Keratinocyte (primary cell): ENCODE data around the gene TBRG4. TPM values are rescaled to one million over a fixed set of nuclear protein-coding genes. Genes with fewer than 3 reads are reported as not detected.

Source experiments
- DNase-seq: peaks from one replicate; pipeline ENCODE4 v3.0.0-alpha.2; 2011; ENCODE audit warnings: low read depth, missing footprints, low spot score
- FAIRE-seq: peaks from 2 replicates; lab custom pipeline; 2011; peaks lifted over from hg19 to GRCh38; lab: Jason Lieb, UNC
- H2AFZ ChIP-seq: 2 replicates; pipeline ENCODE4 v1.6.0; 2012; ENCODE audit warnings: low read length, control low read depth, inconsistent platforms; ENCODE audit not compliant: control insufficient read depth
- H3K27ac ChIP-seq: 2 replicates; pipeline ENCODE4 v1.5.1; 2011; ENCODE audit warnings: low read length; ENCODE audit not compliant: control insufficient read depth, insufficient read depth
- H3K27me3 ChIP-seq: 3 replicates; pipeline ENCODE4 v1.6.0; 2011; ENCODE audit warnings: low read length; ENCODE audit not compliant: control insufficient read depth, insufficient read depth; ENCODE audit errors: extremely low read depth
- H3K36me3 ChIP-seq, 2 experiments: 2 replicates in 1 of 2; 3 replicates in 1 of 2; pipeline ENCODE4 v1.5.1; 2011; ENCODE audit warnings: low read length in 2 of 2, mild to moderate bottlenecking in 1 of 2; ENCODE audit not compliant: control insufficient read depth in 2 of 2, insufficient read depth in 2 of 2; ENCODE audit errors: extremely low read depth in 1 of 2
- H3K4me1 ChIP-seq: 3 replicates; pipeline ENCODE4 v1.5.1; 2011; ENCODE audit warnings: low read length; ENCODE audit not compliant: control insufficient read depth, insufficient read depth; ENCODE audit errors: extremely low read depth
- H3K4me2 ChIP-seq: 3 replicates; pipeline ENCODE4 v1.6.0; 2011; ENCODE audit warnings: low read depth, low read length; ENCODE audit not compliant: control insufficient read depth, insufficient read depth; ENCODE audit errors: extremely low read depth
- H3K4me3 ChIP-seq, 3 experiments: fragments of 200-600 bp in 1 of 3; sonication (generic) in 1 of 3; 2 replicates in 2 of 3; 3 replicates in 1 of 3; pipeline ENCODE4 v1.5.1; 2011 to 2016; ENCODE audit warnings: low read length in 3 of 3, mild to moderate bottlenecking in 3 of 3, control low read depth in 2 of 3, inconsistent platforms in 1 of 3, low read depth in 1 of 3, mixed read lengths in 1 of 3, mixed run types in 1 of 3, moderate library complexity in 1 of 3; ENCODE audit not compliant: control insufficient read depth in 2 of 3, insufficient read depth in 2 of 3; ENCODE audit errors: extremely low read depth in 1 of 3
- H3K79me2 ChIP-seq: 2 replicates; pipeline ENCODE4 v1.6.0; 2012; ENCODE audit warnings: low read length; ENCODE audit not compliant: control insufficient read depth, insufficient read depth
- H3K9ac ChIP-seq: 3 replicates; pipeline ENCODE4 v1.6.0; 2011; ENCODE audit warnings: low read length; ENCODE audit not compliant: control insufficient read depth, insufficient read depth; ENCODE audit errors: extremely low read depth
- H3K9me1 ChIP-seq: 3 replicates; pipeline ENCODE4 v1.6.0; 2011; ENCODE audit warnings: low read length; ENCODE audit not compliant: control insufficient read depth, insufficient read depth; ENCODE audit errors: extremely low read depth
- H3K9me3 ChIP-seq: 2 replicates; pipeline ENCODE4 v1.5.1; 2012; ENCODE audit warnings: low read depth, low read length; ENCODE audit not compliant: control insufficient read depth
- H4K20me1 ChIP-seq: 3 replicates; pipeline ENCODE4 v1.6.0; 2011; ENCODE audit warnings: low read length; ENCODE audit not compliant: control insufficient read depth, insufficient read depth; ENCODE audit errors: extremely low read depth
- EZH2 ChIP-seq: IDR thresholded peaks from one replicate; pipeline ENCODE4 v1.6.1; 2012; ENCODE audit warnings: inconsistent platforms, mild to moderate bottlenecking, low read length, moderate library complexity
- dilution Hi-C: fragments of 300-500 bp; cut with MboI; formaldehyde crosslinking; loops from one replicate; pipeline ENCODE4 v1.7.0; 2020; ENCODE audit warnings: low sequenced_read_pairs; ENCODE audit not compliant: extremely low pct_ligation_motif_present
- polyA plus RNA-seq, 5 experiments: library from polyadenylated mRNA; depleted of rRNA in 3 of 5; stranded (reverse) in 3 of 5; stranded (forward) in 1 of 5; unstranded in 1 of 5; fragments of >200 nt; gene quantifications; 1 replicate in 1 of 5; 2 replicates in 3 of 5; 3 replicates in 1 of 5; pipeline versions ENCODE4 v1.2.1 to v1.2.3, GENCODE V29; 2011 to 2012; ENCODE audit warnings: missing spikeins in 2 of 5, low read depth in 1 of 5, low replicate concordance in 1 of 5
- TF ChIP-seq, protein P1 (sequence below), 3 experiments: IDR thresholded peaks in 1 of 3; conservative IDR thresholded peaks in 1 of 3; optimal IDR thresholded peaks in 1 of 3; 2 replicates in 2 of 3; 3 replicates in 1 of 3; pipeline versions ENCODE3 to v1.5.1; 2011; ENCODE audit warnings: low read length in 3 of 3, mild to moderate bottlenecking in 3 of 3, moderate library complexity in 2 of 3, control low read depth in 1 of 3, inconsistent platforms in 1 of 3; ENCODE audit not compliant: insufficient read depth in 2 of 3; ENCODE audit errors: extremely low read depth in 1 of 3

The TBRG4 gene
- polyA plus RNA-seq, 1 donor (not counting 4 experiments of a cell fraction or from before 2014, with no cell fraction given): 90.5 TPM

DNA sequence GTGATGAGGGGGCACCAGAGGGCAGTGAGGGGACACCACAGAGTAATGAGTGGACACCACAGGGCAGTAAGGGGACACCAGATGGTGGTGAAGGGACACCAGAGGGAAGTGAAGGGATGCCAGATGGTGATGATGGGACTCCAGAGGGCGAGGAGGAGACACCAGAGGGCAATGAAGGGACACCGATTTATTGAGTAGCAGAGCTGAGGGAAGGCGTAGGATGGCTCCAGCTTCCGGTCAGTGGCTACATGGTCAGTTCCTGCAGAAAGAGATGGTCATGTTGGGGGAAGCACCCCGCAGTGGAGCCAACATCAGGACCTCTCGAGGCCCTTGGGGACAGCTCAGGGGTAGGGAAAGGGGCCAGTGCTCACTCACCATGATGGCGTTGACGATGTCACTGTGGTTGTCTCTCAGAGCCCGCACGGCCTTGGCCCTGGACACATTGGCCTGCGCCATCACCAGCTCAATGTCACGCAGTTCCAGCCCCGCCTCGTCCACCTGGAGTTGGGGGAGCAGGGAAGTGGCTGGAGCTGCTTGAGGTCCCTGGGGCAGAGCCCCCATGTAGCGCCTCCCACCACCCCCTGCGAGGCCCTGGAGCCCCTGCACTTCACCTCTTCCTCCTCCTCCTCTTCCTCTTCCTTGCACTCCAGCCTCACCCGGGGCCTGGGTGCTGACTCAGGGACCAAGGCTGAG lies 31.1 kb downstream of the TBRG4 start:
- FAIRE-seq: no peak
- dilution Hi-C loops: no loop called here
- Histone ChIP-seq H3K27me3 (no peaks in the 10 kb centered on the region), H3K9me3 (no peaks in the 10 kb centered on the region), H3K36me3 (peaks cover 4 to 15% of the 10 kb centered on the region in 2 experiments), H3K27ac (no peak overlapping the region), H2AFZ (no peak overlapping the region), H3K4me3 (no peak overlapping the region), H3K9ac (no peak overlapping the region), H4K20me1 (no peaks in the 10 kb centered on the region), H3K9me1 (no peaks in the 10 kb centered on the region), H3K4me2 (no peak overlapping the region), H3K79me2 (no peaks in the 10 kb centered on the region), H3K4me1 (peaks cover 2% of the 10 kb centered on the region)
- TF ChIP-seq, protein P1, sequence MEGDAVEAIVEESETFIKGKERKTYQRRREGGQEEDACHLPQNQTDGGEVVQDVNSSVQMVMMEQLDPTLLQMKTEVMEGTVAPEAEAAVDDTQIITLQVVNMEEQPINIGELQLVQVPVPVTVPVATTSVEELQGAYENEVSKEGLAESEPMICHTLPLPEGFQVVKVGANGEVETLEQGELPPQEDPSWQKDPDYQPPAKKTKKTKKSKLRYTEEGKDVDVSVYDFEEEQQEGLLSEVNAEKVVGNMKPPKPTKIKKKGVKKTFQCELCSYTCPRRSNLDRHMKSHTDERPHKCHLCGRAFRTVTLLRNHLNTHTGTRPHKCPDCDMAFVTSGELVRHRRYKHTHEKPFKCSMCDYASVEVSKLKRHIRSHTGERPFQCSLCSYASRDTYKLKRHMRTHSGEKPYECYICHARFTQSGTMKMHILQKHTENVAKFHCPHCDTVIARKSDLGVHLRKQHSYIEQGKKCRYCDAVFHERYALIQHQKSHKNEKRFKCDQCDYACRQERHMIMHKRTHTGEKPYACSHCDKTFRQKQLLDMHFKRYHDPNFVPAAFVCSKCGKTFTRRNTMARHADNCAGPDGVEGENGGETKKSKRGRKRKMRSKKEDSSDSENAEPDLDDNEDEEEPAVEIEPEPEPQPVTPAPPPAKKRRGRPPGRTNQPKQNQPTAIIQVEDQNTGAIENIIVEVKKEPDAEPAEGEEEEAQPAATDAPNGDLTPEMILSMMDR (optimal IDR thresholded peaks at IDR 0.05 in 1 of 3, IDR thresholded peaks at IDR 0.05 in 1 of 3, conservative IDR thresholded peaks at IDR 0.05 in 1 of 3; ENCODE audit: extremely low read depth in 1 of 3, insufficient read depth in 2 of 3, low read length in 3 of 3): peak in 1 of 3 experiments; percentile 5
- TF ChIP-seq EZH2: no peak
- no peak for DNase-seq

DNA sequence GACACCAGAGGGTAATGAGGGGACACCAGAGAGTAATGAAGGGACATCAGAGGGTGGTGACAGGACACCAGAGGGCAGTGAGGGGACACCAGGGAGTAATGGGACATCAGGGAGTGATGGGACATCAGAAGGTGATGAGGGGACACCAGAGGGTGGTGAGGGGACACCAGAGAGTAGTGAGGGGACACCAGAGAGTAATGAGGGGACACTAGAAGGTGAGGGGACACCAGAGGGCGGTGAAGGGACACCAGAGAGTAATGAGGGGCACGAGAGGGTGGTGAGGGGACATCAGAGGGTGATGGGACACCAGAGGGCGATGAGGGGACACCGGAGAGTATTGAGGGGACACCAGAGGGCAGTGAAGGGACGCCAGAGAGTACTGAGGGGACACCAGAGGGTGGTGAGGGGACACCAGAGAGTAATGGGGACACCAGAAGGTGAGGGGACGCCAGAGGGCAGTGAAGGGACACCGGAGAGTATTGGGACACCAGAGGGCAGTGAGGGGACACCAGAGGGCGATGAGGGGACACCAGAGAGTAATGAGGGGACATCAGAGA lies 33.3 kb downstream of the TBRG4 start:
- dilution Hi-C loops: no loop called here
- no peaks in the 10 kb centered on the region for H3K79me2 ChIP-seq
- no peak overlapping the region for H3K4me2 ChIP-seq
- no peaks in the 10 kb centered on the region for H4K20me1 ChIP-seq
- FAIRE-seq: no peak
- no peak overlapping the region for H3K27ac ChIP-seq
- H3K36me3 ChIP-seq: peaks cover 16 to 28% of the 10 kb centered on the region in 2 experiments
- no peaks in the 10 kb centered on the region for H3K9me3 ChIP-seq
- H3K9ac ChIP-seq: no peak overlapping the region
- peaks cover 2% of the 10 kb centered on the region for H3K4me1 ChIP-seq
- H3K4me3 ChIP-seq: no peak overlapping the region
- H2AFZ ChIP-seq: no peak overlapping the region
- TF ChIP-seq EZH2: no peak
- TF ChIP-seq, protein P1 (optimal IDR thresholded peaks at IDR 0.05 in 1 of 3, IDR thresholded peaks at IDR 0.05 in 1 of 3, conservative IDR thresholded peaks at IDR 0.05 in 1 of 3; ENCODE audit: extremely low read depth in 1 of 3, insufficient read depth in 2 of 3, low read length in 3 of 3): no peak
- DNase-seq: no peak
- H3K9me1 ChIP-seq: no peaks in the 10 kb centered on the region
- no peaks in the 10 kb centered on the region for H3K27me3 ChIP-seq
